ENCODE measurements around the gene PRMT3.

Gene PRMT3

DNA sequence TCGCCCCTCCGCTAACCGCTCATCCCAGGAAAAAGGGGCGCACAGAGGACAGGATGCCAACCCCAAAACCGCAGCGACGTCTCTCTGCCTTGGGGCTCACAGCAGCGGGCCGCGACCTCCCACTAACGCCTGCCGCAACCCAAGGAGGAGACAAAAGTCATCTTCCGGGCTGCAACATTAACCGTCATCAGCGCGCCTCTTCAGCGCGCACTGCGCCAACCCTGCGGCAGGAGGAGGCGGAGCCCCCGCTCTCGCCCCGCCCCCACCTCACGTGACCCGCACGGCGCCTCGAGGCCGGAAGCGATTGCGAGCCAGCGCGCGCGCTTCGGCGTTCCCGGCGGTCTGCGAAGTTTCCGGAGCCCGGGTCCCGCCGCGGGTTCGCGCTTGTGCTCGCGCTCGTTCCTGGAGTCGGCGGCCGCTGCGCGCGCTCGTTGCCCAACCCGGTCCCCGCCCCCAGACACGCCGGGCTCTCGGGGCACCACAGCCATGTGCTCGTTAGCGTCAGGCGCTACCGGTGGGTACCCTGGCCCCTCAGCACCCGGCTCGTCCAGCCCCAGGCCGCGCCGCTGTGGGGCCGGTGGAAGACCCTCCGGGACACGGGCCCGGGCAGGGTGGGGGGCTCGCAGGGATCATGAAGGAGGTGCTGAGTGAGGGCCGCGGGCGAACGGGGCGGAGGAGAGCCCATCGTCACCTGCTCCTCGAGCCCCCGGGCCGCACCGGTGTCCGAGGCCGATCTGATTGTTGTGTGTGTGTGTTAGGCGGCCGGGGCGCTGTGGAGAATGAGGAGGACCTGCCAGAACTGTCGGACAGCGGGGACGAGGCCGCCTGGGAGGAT, at the start of gene PRMT3 (continued):
- TF ChIP-seq, protein P1, sequence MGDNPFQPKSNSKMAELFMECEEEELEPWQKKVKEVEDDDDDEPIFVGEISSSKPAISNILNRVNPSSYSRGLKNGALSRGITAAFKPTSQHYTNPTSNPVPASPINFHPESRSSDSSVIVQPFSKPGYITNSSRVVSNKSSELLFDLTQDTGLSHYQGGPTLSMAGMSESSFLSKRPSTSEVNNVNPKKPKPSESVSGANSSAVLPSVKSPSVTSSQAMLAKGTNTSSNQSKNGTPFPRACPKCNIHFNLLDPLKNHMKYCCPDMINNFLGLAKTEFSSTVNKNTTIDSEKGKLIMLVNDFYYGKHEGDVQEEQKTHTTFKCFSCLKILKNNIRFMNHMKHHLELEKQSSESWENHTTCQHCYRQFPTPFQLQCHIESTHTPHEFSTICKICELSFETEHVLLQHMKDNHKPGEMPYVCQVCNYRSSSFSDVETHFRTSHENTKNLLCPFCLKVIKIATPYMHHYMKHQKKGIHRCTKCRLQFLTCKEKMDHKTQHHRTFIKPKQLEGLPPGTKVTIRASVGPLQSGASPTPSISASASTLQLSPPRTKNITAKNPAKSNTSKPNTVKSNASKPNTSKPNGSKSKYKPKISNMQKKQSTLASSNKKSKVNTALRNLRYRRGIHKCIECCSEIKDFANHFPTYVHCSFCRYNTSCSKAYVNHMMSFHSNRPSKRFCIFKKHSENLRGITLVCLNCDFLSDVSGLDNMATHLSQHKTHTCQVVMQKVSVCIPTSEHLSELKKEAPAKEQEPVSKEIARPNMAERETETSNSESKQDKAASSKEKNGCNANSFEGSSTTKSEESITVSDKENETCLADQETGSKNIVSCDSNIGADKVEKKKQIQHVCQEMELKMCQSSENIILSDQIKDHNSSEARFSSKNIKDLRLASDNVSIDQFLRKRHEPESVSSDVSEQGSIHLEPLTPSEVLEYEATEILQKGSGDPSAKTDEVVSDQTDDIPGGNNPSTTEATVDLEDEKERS (tag by site-specific recombination; IDR thresholded peaks at IDR 0.05): no peak
- TF ChIP-seq ZNF629 (tag by site-specific recombination; IDR thresholded peaks at IDR 0.05) (peak; percentile 91), ZBTB48 (tag by site-specific recombination; IDR thresholded peaks at IDR 0.05) (peak; percentile 81), ZNF23 (tag by site-specific recombination; IDR thresholded peaks at IDR 0.05; ENCODE audit: borderline replicate concordance) (no peak), ZBTB49 (tag by site-specific recombination; IDR thresholded peaks at IDR 0.05; ENCODE audit: low read depth) (no peak), ZNF830 (tag by site-specific recombination; IDR thresholded peaks at IDR 0.05; ENCODE audit: low read depth) (no peak), ZSCAN4 (tag by site-specific recombination; IDR thresholded peaks at IDR 0.05) (0 out of 2 replicates have a peak, but pooled peaks have one; percentile 36), ZNF133 (tag by site-specific recombination; IDR thresholded peaks at IDR 0.05) (no peak), ZNF521 (tag by site-specific recombination; IDR thresholded peaks at IDR 0.05) (no peak), ZNF362 (tag by site-specific recombination; IDR thresholded peaks at IDR 0.05) (peak; percentile 90), ZNF768 (tag by site-specific recombination; IDR thresholded peaks at IDR 0.05) (no peak; the same call in 1 of the 2 replicates), PRDM6 (tag by site-specific recombination; IDR thresholded peaks at IDR 0.05) (no peak; the same call in 1 of the 2 replicates), ZNF707 (tag by site-specific recombination; IDR thresholded peaks at IDR 0.05) (no peak), ZNF785 (tag by site-specific recombination; IDR thresholded peaks at IDR 0.05) (no peak), ZXDB (tag by site-specific recombination; IDR thresholded peaks at IDR 0.05) (peak; percentile 84; the same call in 1 of the 2 replicates), OVOL3 (tag by site-specific recombination; IDR thresholded peaks at IDR 0.05) (no peak), ZNF121 (tag by site-specific recombination; IDR thresholded peaks at IDR 0.05) (no peak)
- TF ChIP-seq, protein P2, sequence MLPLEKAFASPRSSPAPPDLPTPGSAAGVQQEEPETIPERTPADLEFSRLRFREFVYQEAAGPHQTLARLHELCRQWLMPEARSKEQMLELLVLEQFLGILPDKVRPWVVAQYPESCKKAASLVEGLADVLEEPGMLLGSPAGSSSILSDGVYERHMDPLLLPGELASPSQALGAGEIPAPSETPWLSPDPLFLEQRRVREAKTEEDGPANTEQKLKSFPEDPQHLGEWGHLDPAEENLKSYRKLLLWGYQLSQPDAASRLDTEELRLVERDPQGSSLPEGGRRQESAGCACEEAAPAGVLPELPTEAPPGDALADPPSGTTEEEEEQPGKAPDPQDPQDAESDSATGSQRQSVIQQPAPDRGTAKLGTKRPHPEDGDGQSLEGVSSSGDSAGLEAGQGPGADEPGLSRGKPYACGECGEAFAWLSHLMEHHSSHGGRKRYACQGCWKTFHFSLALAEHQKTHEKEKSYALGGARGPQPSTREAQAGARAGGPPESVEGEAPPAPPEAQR (tag by site-specific recombination; IDR thresholded peaks at IDR 0.05): no peak
- TF ChIP-seq, protein P3, sequence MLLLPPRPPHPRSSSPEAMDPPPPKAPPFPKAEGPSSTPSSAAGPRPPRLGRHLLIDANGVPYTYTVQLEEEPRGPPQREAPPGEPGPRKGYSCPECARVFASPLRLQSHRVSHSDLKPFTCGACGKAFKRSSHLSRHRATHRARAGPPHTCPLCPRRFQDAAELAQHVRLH (tag by site-specific recombination; IDR thresholded peaks at IDR 0.05): 0 out of 2 replicates have a peak, but pooled peaks have one; percentile 11
- TF ChIP-seq, protein P4, sequence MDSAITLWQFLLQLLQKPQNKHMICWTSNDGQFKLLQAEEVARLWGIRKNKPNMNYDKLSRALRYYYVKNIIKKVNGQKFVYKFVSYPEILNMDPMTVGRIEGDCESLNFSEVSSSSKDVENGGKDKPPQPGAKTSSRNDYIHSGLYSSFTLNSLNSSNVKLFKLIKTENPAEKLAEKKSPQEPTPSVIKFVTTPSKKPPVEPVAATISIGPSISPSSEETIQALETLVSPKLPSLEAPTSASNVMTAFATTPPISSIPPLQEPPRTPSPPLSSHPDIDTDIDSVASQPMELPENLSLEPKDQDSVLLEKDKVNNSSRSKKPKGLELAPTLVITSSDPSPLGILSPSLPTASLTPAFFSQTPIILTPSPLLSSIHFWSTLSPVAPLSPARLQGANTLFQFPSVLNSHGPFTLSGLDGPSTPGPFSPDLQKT (IDR thresholded peaks at IDR 0.05; ENCODE audit: borderline replicate concordance, low read depth, low read length): no peak; the same call in 1 of the 2 replicates
